ENCODE measurements around the gene EYA4. TPM values are rescaled to one million over a fixed set of nuclear protein-coding genes. Genes with fewer than 3 reads are reported as not detected.

The EYA4 gene
- total RNA-seq, 2 experiments from 2014 or later = not detected

- no peak for DNase-seq
- H3K36me3 Mint-ChIP-seq = no peaks in the 10 kb centered on the region
Measured at GRCh38 chr6:133225560-133225959, 15.6 kb upstream of the EYA4 start.

DNA sequence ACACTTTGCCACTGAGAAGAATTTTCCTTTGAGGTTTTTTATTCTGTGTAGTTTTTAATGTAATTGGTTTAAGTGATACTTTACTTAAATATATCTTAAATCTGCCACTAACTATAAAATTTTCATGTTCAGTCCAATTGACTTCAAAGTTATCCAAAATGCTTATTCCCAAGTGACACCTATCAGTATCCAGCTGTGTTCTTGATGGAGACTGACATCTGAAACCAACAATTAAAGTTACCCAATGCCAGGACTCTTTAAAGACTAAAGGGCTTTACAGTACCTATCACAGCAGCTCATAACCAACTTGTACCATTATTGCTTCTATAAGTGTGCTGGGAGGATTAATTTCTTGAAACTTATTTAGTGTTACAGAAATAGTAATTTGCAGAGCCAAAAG is 13.8 kb upstream of the EYA4 start:
- DNase-seq (no peak), ATAC-seq (no peak)
- Mint-ChIP-seq H3K27ac (no peak overlapping the region), H3K27me3 (no peaks in the 10 kb centered on the region), H3K4me3 (no peak overlapping the region), H3K9me3 (ENCODE audit: low read depth) (no peaks in the 10 kb centered on the region), H3K36me3 (no peaks in the 10 kb centered on the region), H3K4me1 (no peaks in the 10 kb centered on the region)
- CTCF ChIA-PET = no interaction called here

More at GRCh38 chr6:133225560-133225959, 15.6 kb upstream of the EYA4 start:
- Mint-ChIP-seq H3K4me1 (no peaks in the 10 kb centered on the region), H3K27me3 (no peaks in the 10 kb centered on the region), H3K9me3 (ENCODE audit: low read depth) (no peaks in the 10 kb centered on the region), H3K4me3 (no peak overlapping the region), H3K27ac (no peak overlapping the region)
- CTCF ChIA-PET = no interaction called here
- ATAC-seq = no peak

- no peak overlapping the region for H3K27ac Mint-ChIP-seq
- no peaks in the 10 kb centered on the region for H3K9me3 Mint-ChIP-seq (ENCODE audit: low read depth)
- DNase-seq (no peak), ATAC-seq (no peak)
- no peaks in the 10 kb centered on the region for H3K27me3 Mint-ChIP-seq
- no peak overlapping the region for H3K4me3 Mint-ChIP-seq
- CTCF ChIA-PET = no interaction called here
- H3K36me3 Mint-ChIP-seq = no peaks in the 10 kb centered on the region
- H3K4me1 Mint-ChIP-seq = no peaks in the 10 kb centered on the region
Measured at GRCh38 chr6:133230052-133230451, 11.1 kb upstream of the EYA4 start.

DNA sequence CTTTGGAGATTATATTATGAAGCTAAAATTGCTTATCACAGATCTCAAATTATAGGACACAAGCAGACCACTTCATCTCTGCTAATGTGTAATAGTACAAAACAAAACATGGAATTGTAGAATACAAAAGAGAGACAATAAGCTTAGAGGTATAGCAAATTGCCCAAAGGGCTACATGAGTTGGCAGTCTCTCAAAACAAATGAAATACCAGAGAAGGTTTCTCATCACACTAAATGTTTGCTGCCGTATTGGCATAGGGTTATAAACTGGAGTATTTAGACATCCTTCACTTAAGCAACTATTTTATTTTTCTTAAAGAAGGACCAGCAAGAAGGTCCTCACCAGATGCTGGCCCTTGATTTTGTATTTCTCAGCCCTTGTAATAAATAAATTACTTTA is 5.9 kb upstream of the EYA4 start:
- Mint-ChIP-seq H3K4me3 (no peak overlapping the region), H3K36me3 (no peaks in the 10 kb centered on the region), H3K27ac (no peak overlapping the region), H3K4me1 (no peaks in the 10 kb centered on the region), H3K27me3 (peaks cover 29% of the 10 kb centered on the region), H3K9me3 (ENCODE audit: low read depth) (no peaks in the 10 kb centered on the region)
- DNase-seq (no peak), ATAC-seq (no peak)
- CTCF ChIA-PET = no interaction called here

GRCh38 chr6:133236932-133237331 is 4.2 kb upstream of the EYA4 start:
- no peak for ATAC-seq
- CTCF ChIA-PET = no interaction called here

DNA sequence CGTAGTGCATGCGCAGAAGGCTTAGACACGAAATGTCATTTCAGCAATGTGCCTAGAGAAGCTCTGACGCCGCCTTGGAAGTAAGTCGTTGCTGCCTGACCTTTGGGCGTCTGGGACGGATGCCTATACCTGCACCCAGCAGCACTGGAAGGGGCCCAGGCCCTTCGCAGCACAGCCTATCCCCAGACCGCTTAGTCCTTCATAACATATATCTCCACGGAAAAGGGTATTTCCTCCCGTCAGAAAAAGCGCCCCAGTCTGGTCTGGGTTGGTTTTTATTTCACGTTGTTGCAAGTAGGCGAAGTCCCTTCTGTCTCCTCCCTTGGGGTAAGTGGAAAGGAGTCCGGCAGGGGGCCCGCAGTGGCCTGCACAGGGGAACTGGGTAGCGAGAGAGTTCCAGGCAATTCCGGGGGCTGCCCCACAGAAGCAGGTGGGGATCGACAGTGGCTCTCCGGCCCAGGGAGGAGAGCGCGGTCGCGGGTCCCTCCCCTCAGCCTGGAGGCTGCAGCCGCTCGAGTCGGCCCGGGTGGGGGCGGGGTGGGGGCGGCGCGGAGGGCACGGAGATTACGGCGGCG is 559 bp upstream of the EYA4 start:
- Mint-ChIP-seq H3K4me1 (peaks cover 14% of the 10 kb centered on the region), H3K27ac (peak overlapping the region; percentile 54), H3K36me3 (no peaks in the 10 kb centered on the region), H3K9me3 (ENCODE audit: low read depth) (no peaks in the 10 kb centered on the region), H3K27me3 (peaks cover 69% of the 10 kb centered on the region), H3K4me3 (no peak overlapping the region)
- CTCF ChIA-PET = no interaction called here
- DNase-seq = no peak
- no peak for ATAC-seq

More at GRCh38 chr6:133236932-133237331, 4.2 kb upstream of the EYA4 start:
- no peak for DNase-seq
- peaks cover 41% of the 10 kb centered on the region for H3K27me3 Mint-ChIP-seq
- H3K9me3 Mint-ChIP-seq (ENCODE audit: low read depth) = no peaks in the 10 kb centered on the region
- H3K36me3 Mint-ChIP-seq = no peaks in the 10 kb centered on the region
- H3K4me3 Mint-ChIP-seq = no peak overlapping the region
- H3K4me1 Mint-ChIP-seq = peaks cover 3% of the 10 kb centered on the region
- no peak overlapping the region for H3K27ac Mint-ChIP-seq

DNA sequence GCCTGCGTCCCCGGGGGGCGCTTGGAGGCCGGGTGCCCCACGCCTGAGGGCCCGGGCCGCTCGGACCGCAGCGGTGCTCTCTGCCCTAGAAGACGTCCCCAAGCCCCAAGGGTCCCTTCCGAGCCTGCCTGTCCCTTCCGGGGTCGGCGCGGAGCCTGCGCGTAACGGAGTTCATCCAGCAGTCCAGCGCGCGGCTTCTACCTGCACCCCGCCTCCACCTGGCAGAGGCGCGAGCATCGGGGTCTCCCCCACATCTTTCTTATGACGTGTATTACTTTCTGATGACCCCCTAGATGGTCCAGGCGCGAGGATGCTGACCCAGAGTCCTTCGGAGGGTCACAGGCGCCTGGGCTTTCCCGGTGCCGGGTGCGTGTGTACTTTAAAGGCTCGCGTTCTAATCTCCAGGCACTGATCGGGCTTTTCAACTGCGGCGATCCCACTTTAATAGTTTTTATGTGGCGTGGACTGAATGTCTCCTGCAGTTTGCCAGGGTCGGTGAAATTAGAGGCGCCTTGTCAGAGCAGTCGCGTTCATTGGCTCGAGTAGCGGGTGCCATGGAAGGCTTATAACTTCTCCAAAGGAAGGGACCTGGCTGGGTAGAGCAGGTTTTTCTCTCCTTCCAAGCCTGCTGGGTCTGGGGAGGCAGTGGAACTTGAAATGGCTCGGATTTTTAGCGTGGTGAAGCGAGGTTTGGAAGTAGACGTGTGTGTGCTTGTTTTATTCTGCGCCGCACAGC is 912 bp downstream of the EYA4 start:
- H3K36me3 Mint-ChIP-seq = no peaks in the 10 kb centered on the region
- H3K4me1 Mint-ChIP-seq = peaks cover 14% of the 10 kb centered on the region
- peak overlapping the region; percentile 11 for H3K27ac Mint-ChIP-seq
- ATAC-seq (no peak), DNase-seq (no peak)
- peaks cover 69% of the 10 kb centered on the region for H3K27me3 Mint-ChIP-seq
- CTCF ChIA-PET = no interaction called here
- H3K4me3 Mint-ChIP-seq = no peak overlapping the region
- no peaks in the 10 kb centered on the region for H3K9me3 Mint-ChIP-seq (ENCODE audit: low read depth)

GRCh38 chr6:133242637-133243585 is 1.8 kb downstream of the EYA4 start:
- no peak for ATAC-seq
- CTCF ChIA-PET = no interaction called here

DNA sequence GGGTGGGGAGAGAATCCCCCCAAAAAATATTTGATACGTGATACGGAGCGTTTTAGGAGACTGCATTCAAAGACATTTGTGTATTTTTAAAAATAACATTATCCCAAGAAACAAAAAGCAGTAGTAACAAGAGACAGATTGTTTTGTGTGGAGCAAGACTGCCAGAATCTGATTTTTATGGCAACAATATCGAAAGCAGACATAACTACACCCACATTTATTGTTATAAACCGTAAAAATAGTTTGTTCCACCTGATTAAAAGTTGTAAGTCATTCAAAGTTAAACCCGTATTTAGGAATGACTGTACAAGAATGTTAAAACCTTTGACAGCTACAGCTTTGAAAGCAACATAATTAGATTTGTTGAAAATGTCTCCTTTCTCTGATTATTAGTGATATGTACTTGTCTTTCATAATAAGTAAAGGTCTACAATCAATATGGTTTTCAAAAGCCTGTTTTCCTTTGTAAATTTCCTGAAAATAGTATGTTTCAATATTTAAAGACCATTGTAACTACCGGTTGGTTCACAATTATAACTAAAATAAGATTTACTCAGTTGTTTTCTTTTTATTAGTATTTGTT is 2.7 kb downstream of the EYA4 start:
- peaks cover 14% of the 10 kb centered on the region for H3K4me1 Mint-ChIP-seq
- peaks cover 59% of the 10 kb centered on the region for H3K27me3 Mint-ChIP-seq

More at GRCh38 chr6:133242637-133243585, 1.8 kb downstream of the EYA4 start:
- H3K27ac Mint-ChIP-seq = no peak overlapping the region
- H3K9me3 Mint-ChIP-seq (ENCODE audit: low read depth) = no peaks in the 10 kb centered on the region
- no peak overlapping the region for H3K4me3 Mint-ChIP-seq
- DNase-seq = no peak
- peaks cover 65% of the 10 kb centered on the region for H3K27me3 Mint-ChIP-seq
- H3K4me1 Mint-ChIP-seq = peaks cover 14% of the 10 kb centered on the region
- no peaks in the 10 kb centered on the region for H3K36me3 Mint-ChIP-seq

GRCh38 chr6:133244519-133244918 is 3.4 kb downstream of the EYA4 start:
- Mint-ChIP-seq H3K27ac (no peak overlapping the region), H3K4me3 (no peak overlapping the region), H3K9me3 (ENCODE audit: low read depth) (no peaks in the 10 kb centered on the region), H3K27me3 (peaks cover 58% of the 10 kb centered on the region), H3K4me1 (peaks cover 14% of the 10 kb centered on the region), H3K36me3 (no peaks in the 10 kb centered on the region)
- CTCF ChIA-PET = no interaction called here
- no peak for DNase-seq
- no peak for ATAC-seq

More for the DNA sequence above, 2.7 kb downstream of the EYA4 start:
- ATAC-seq = no peak
- DNase-seq = no peak
- H3K27ac Mint-ChIP-seq = no peak overlapping the region
- H3K4me3 Mint-ChIP-seq = no peak overlapping the region
- no peaks in the 10 kb centered on the region for H3K9me3 Mint-ChIP-seq (ENCODE audit: low read depth)
- CTCF ChIA-PET = no interaction called here
- no peaks in the 10 kb centered on the region for H3K36me3 Mint-ChIP-seq

DNA sequence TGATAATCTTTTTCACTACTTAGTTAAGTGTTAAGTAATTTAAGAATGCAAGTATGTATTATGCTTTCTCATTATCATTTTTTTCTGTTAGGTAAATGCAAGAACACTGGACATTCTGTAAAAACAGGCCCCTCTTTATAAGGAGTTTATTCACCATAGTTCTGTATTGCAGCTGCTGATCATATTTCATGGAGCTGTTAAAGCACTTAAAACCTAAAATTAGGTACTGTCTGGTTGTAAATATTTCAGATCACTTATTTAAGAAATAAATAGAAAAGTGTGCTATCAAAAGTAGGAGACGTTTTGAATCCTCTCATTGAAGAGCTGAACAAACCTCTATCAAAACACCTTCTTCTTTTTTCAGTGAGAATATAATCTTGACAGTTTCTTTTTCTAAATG is 3.9 kb downstream of the EYA4 start:
- Mint-ChIP-seq H3K27ac (no peak overlapping the region), H3K9me3 (ENCODE audit: low read depth) (no peaks in the 10 kb centered on the region), H3K27me3 (peaks cover 56% of the 10 kb centered on the region), H3K4me1 (peaks cover 14% of the 10 kb centered on the region), H3K4me3 (no peak overlapping the region), H3K36me3 (no peaks in the 10 kb centered on the region)
- ATAC-seq (no peak), DNase-seq (no peak)
- CTCF ChIA-PET = no interaction called here

DNA sequence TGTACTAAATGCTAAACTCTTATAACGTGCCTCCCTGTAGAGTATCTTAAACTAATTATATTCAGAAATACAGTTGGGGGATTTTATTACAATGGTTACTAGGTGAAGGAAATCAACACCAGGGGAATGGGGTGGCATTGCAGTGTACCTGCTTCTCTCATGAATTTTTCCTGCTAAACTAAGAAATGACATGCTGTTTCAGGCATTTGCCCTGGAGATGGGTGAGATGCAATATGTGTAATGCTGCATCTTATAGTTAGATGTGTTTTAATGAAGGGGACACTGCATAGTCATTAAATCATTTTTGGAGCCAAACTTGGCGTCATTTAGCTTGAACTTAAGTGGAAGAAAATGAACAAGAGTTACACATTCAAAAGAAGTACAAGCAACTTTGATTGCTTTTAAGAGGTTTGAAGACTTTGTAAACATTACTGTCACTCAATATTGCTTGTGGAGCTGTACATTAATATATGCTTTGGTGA is 4.3 kb downstream of the EYA4 start:
- Mint-ChIP-seq H3K4me3 (no peak overlapping the region), H3K9me3 (ENCODE audit: low read depth) (no peaks in the 10 kb centered on the region), H3K27ac (no peak overlapping the region), H3K36me3 (no peaks in the 10 kb centered on the region), H3K27me3 (peaks cover 52% of the 10 kb centered on the region), H3K4me1 (peaks cover 13% of the 10 kb centered on the region)
- DNase-seq = no peak
- CTCF ChIA-PET = no interaction called here
- ATAC-seq = no peak

- Mint-ChIP-seq H3K9me3 (ENCODE audit: low read depth) (no peaks in the 10 kb centered on the region), H3K36me3 (no peaks in the 10 kb centered on the region), H3K27ac (no peak overlapping the region), H3K4me3 (no peak overlapping the region), H3K27me3 (peaks cover 36% of the 10 kb centered on the region), H3K4me1 (peaks cover 6% of the 10 kb centered on the region)
- no peak for ATAC-seq
- CTCF ChIA-PET = no interaction called here
- no peak for DNase-seq
Measured at GRCh38 chr6:133247581-133247980, 6.4 kb downstream of the EYA4 start.

Measured in activated CD8-positive, alpha-beta memory T cell treated with anti-CD3 and anti-CD28 coated beads, Interleukin-2, amount 10 ng/mL, durations not matched to agents 7 days and 5 days (primary cell).